Embryonic facial prominence (tissue), 1 donor: ENCODE measurements around the gene MMAB.

Source experiments
- DNase-seq: peaks from one replicate; pipeline ENCODE4 v3.0.0-alpha.2; 2016; ENCODE audit errors: extremely low spot score

Gene MMAB

GRCh38 chr12:109540526-109541412 is 32.5 kb downstream of the MMAB start:
- DNase-seq: no peak

DNA sequence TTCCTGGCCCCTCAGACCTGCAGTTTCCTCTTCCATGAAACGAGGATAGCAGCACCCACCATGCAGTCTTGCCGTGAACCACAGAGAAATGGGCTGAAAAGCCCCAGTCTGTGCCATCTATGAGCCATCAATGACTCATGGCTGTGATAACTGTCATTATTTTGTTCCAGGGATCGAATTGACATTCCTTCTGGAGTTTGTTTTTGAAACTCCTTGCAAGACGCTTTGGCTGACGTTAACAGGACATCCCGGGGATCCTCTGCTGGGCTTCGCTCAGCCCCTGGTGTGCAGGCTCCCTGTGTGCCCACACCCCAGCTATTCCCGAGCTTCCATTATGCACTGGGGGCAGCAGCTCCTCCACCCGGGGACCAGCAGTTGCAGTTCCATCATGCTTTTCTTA is 33.8 kb downstream of the MMAB start:
- DNase-seq: no peak

GRCh38 chr12:109538191-109538863 is 35.0 kb downstream of the MMAB start:
- DNase-seq: no peak

- DNase-seq: no peak
Measured at GRCh38 chr12:109537136-109537535, 36.2 kb downstream of the MMAB start.

DNA sequence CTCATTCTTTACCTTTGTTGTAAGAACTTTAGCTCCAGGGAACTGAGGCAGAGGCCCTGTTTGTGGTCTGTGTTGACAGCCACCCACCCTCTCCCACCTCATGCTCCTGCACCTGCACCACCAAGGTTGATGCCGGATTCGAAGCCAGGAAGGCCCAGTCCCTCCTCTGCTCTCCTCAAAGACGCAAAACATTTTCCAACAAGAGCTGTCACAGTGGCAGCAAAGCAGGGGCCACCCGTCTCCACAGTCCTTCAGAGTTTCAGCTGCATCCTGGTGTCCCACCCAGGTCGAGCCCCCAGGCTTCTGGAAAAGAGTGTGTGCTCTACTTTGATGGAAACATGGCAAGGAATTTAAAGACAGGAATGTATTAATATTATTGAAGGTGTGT is 37.4 kb downstream of the MMAB start:
- no peak for DNase-seq

DNA sequence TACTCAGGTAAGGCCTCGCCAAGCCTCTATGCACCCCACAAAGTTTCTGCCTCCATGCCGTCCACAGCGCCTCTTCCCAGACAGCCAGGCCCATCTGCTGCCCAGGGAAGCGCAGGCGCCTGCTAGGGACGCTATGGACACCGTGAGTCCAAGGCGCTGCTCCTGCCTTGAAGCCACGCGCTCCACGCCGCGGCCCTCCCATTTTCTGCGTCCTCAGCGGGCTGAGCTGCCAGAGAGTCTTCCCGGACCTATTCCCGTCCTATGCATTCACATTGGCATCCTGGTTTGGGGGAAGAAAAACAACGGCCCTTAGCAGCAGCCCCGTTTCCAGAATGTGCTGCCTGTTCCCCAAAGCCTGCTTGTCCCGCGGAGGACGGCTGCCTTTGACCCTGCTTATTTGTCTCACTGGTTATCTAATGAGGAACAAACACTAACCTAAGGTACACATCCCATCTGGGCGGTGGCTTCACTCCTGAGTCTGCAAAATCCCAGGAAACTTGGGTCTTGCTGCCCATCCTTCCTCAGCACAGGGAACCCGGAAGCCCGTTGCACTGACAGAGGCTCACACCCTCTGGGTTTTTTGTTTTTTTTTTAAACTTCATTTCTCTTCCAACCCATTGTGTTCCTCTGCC is 38.0 kb downstream of the MMAB start:
- no peak for DNase-seq

DNA sequence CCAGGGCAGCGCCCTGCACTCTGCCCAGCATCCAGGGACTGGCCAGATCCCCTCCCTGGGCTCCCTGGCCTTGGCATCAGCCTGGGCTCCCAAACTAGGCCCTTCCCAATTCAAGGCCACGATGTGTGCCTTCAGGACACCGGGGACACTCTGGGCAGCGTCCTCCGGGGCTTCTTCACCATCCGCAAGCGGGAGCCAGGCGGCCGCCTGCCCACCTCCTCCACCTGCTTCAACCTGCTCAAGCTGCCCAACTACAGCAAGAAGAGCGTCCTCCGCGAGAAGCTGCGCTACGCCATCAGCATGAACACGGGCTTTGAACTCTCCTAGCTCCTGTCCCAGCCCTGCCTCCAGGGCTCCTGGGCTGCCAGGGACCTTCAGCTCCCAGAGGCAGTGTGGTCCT is 38.8 kb downstream of the MMAB start:
- DNase-seq: no peak

GRCh38 chr12:109533487-109533740 is 39.9 kb downstream of the MMAB start:
- DNase-seq: no peak

DNA sequence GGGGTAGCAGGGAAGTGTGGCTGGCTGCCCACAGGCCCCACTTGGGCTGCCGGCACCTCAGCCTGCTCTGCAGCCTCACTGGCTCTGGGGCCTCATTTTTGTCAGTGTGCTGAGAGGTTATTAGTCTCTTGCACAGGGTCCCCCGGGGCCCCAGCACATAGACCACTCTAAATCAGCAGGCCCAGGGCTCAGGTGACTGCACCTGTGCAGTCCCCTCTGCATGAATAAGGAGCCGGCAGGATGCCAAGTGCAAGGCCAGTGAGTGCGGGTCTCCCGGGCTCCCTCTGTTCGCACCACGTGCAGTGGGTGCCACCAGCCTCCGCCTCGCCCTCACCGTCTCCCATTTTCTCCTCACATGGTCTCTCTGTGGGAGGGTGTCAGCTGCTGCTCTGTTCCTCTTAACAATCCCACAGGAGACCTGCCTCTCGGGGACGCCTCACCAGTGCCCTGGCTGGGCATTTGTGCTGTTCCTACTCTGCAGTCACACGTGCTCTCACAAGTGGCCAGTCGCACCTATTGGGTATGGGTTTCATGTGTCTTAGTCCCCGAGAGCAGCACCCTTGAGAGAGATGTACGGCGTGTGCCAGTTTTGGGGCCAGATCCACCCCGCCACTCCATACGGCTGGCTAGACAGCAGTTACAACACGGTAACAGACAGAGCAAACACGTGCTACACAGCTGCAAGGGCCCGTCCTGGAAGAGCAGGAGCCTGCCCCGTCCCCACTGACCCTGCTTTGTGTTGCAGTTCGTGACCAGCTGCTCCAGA is 40.4 kb downstream of the MMAB start:
- no peak for DNase-seq

DNA sequence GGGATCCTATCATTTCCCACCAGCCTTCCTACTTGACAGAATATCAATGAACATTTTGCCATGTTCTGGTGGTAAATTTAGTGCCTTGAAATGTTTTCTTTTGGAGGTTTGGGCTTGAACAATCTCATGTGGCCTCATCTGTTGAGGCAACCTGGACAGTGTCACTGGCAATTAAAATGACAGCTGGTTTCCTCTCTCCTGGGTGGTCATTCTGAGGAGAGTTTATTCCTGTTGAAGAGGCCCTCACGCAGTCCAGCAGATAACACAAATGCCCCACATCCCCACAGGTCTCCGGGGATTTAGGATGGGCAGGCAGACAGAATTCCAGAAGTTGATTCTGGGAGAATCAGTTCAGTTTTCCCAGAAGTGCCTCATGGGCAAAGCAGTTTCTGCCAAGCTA is 41.9 kb downstream of the MMAB start:
- DNase-seq: no peak

- no peak for DNase-seq
Measured at GRCh38 chr12:109529691-109530640, 43.3 kb downstream of the MMAB start.

DNA sequence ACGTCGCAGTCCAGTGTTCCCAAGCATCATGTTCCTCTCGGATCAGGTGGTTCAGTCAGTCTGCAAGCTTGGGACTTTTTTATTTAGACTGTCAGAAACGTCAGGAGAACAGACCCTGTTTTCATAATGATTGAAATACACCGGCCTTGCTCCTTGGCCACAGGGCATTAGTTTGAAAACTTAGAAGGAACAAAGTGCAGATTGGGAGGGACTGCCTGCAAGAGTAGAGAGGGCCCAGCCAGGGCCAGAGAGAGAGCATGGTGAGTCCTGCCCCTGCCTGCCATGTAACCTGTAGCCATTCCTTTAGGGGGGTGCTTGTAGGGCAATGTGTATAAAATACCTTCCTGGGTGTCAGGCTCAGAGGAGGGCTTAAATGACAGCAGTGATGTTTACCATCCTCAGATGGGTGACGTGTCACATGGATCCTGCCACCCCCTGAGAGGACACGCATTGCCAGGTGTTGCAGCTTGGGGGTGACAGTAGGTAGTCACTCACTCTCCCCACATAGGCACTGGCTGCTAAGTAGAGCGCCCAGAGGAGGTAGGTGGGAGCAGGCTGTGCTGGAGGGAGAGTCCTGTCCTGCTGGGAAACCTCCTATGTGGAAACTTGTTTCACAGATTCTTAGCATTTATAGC is 45.7 kb downstream of the MMAB start:
- no peak for DNase-seq

- DNase-seq: no peak
Measured at GRCh38 chr12:109525279-109525585, 48.1 kb downstream of the MMAB start.

- no peak for DNase-seq
Measured at GRCh38 chr12:109524466-109525278, 48.6 kb downstream of the MMAB start.

DNA sequence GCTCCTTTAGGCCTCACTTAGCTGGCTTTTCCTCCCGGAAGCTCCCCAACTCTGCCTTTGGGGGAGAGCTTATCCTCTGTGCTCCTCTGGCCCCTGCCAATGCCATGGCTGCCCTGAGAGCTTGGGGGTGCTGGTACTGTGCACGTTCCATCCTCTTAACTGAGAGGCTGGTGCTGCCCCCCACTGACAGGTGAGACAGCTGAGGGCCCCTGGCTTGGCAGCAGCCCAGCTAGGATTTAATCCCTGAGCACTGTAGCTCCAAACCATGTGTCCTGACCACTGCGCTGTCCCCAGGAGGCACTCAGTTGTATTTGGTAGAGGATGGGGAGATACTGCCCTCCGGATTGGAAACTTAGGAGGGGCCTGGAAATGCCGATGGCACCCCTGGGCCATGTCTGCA is 49.8 kb downstream of the MMAB start:
- DNase-seq: no peak

- no peak for DNase-seq
Measured at GRCh38 chr12:109523071-109523470, 50.2 kb downstream of the MMAB start.

DNA sequence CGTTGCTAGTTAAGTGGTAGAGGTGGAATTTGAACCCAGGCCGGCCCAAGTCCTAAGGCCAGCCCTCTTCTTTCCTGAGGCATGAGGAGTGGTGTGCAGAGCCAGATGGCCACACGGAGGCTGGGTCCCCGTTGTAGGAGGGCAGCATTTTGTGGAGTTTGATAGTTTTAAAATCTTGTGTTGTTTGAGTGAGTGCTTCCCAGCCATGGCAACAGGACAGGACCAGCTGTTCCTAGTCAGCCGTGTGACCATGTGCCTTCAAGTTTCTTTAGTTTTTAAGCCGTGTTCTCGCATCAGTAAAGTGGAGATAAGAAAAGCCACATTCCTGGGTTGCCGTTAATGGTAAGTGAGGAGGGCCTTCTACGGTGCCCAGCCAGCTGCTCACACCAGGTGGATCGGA is 51.5 kb downstream of the MMAB start:
- no peak for DNase-seq

GRCh38 chr12:109519787-109520186 is 53.5 kb downstream of the MMAB start:
- no peak for DNase-seq

DNA sequence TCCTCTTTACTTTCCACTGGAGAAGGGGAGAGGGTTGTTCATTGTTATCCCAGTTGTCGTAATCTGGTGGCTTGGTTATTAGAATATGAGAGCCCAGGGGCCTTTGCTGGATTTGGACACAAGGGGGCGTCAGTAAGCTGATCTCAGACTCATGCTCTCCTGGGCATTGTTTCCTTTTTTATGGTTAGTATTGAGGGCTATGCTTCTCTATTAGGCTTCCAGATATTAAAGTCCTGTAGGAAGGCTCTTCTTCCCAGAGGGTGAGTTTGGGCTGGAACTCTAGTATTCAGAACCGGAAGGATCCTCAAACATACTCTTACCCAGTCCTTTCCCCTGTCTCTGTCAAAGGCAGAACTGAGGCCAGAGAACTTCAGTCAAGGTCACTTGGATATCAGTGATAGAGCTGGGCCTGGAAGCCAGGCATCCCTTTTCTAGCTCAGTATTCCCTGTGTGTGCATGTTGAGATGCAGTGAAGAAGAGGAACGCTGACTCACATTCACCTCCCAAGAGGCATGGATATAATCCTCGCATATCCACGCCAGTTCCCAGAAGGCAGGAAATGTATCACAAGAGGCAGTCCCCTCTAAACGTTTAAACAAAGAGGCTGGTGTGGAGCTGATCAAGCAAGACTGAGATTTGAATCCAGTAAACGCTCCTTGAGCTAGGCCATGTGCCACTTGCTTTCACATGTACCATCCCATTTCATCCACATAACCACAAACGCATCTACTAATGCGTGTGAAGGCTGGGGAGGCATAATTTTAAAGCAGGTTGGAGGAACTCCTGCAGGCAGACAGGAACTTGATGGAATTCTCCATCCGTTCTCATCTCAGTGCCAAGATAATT is 54.3 kb downstream of the MMAB start:
- DNase-seq: no peak
